Measurements from ENCODE around the gene IVD.
"Not testable (repeated sequence)": the region's sequence is repeated elsewhere in the genome, so short reads cannot be mapped to it uniquely, and the experiment has no call there.

The IVD gene

DNA sequence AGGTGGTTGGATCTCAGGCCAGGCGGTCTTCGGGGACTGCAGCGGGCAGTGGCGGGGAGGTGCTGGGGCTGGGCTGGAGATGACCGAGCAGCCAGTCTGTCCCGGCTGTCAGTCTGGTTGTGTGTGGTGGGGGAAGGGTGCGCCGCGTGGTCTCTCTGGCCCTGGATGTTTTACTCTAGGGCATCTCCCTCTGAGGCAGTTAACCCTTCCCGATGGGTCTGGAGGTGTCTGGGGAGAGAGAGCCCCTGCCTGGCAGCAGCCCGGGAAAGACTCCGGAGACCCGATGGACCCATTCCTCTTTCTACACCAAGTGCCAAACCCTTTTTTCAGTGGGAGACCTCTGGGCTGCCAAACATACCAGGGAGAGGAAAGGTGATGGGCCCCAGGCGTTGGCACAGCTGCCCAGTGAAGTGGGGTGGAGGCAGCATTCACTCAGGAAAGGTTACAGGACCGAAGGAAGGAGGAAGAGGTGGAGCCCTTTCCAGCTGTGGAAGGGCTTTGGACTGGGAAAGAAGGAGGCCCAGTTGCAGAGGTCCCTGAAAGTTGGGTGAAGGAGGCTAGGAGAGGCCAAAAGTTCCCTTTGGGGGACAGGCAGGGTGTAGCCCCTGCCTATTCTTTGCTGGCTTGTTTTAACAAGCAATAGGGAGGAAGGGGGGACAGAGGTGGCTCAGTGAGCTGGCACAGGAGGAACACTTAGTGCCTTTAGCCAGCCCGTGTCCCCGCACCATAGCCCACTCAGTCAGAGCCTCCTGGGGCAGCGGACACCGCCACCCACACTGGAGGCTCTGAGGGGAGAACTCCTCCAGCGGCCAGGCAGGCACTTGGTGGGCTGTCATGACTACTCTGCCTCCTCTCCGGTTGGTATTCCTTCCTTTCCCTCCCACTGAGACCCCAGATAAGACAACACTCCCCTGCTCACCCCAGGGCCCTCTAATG, 32.4 kb downstream of the IVD start:
- no peak for DNase-seq (ENCODE audit: low read depth in 4 of 4, low spot score in 1 of 4)

- DNase-seq (ENCODE audit: low read depth in 4 of 4, low spot score in 1 of 4): no peak
These were observed 33.1 kb downstream of the IVD start for GRCh38 chr15:40438712-40439111.

GRCh38 chr15:40439461-40439959, 33.9 kb downstream of the IVD start:
- DNase-seq (ENCODE audit: low read depth in 4 of 4, low spot score in 1 of 4): no peak

- DNase-seq (ENCODE audit: low read depth in 4 of 4, low spot score in 1 of 4): no peak
These were observed 34.6 kb downstream of the IVD start for GRCh38 chr15:40439960-40440742.

DNA sequence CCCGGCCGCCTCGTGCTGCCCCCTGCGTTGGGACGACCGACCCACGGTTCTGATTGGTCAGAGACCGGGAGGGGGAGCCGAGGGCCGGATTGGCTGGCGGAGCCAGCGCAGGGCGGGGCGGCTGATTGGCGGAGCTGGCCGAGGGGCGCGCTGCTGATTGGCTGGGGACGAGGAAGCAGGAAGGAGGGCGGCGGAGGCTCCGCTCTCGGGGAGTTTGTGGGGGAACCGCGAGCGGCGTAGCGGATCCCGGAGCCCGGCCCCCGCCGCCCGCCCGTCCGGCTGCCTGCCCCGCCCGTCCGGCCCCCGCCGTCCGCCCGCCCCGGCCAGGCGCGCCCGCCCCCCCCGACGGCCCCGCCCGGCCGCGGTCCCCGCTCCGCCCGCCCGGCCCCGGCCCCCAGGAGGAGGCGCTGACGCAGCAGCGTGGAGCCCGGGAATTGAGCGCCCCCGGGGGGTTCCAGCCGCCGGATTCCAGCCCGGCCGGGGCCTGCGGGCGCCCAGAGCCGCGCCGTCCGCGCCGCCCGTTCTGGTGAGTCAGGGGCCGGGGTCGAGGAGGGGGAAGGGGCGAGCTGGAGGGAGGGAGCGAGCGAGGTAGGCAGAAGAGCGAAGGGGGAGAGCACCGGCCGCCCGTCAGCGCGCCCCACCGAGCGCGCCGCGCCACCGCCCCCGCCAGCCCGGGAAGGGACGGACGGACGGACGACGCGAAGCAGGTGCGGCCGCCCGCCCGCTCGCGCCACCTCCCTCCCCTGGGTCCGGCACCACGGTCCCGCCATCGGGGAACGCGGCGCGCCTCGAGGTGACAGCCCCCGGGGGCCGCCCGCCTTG, 35.4 kb downstream of the IVD start, which contains the start of gene BAHD1:
TSS of gene BAHD1 (plus strand) at position 211 of the 822 bp plus-strand sequence. CDS start 17,512 bp downstream, outside the sequence.
- peak; percentile 76 to 96 (median 93) for DNase-seq (ENCODE audit: low read depth in 4 of 4, low spot score in 1 of 4)

DNA sequence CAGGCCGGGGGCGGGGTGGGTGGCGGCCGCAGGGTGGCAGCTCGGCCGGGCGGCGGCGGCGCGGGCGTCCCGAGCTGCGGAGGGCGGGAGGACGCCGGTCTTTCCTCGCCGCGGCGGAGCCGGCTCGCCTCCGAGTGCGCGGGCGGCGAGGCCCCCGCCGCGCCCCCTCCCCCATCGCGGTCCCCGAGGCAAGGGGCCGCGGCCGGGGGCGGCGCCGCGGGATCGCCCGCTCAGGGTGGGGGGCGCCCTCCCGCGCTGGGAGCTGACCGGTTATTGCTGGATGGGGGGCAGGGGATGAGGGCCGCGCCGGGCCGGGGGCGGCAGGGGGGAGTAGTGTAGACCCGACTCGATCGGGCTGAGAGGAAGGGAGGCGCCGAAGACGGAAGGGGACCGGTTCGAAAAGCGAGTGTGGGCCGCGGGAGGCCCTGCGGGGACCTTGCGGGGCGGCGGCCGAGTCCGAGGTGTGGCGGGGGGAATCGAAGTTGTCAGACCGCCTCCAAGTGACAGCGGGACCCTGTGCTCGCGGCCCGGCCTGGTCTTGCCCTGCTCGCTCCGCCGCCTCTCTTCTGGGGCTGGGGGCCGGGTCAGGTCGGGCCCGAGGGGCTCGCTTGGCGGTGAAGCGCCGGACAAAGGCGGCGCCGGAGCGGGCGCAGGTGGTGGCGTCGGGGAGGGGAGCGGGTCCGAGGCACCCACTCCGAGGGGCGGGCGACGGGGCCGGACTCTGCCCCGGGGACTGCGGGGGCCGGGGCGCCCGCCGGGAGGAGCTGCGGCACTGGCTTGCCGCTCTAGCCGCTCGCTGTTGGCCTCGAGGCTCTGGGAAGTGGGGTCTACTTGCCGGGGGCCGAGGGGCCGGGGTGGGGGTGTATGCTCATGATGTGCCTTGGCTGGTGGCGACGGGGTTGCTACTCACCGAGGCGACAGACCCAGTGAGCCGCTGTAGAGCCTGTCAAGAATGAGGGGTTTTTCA, 36.3 kb downstream of the IVD start:
- DNase-seq (ENCODE audit: low read depth in 4 of 4, low spot score in 1 of 4): no peak

DNA sequence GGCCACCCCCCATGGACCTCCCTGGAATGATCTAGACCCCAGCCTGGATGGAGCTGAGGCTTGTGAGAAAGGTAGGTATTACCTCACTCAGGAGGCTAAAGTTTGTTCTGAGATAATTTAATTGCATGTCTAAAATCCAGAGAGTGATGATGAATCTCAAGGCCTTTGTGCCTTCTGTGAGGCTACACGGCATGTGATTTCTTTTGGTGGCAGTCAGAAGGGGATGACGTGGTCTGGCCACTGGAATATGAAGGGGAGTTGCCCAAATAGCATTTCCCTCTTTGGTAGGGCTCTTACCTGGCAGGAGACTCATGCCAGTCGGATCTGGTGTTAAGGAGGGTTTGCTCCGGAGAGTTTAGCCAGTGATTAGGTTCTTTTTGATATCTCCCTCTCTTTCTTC, 37.7 kb downstream of the IVD start:
- DNase-seq (ENCODE audit: low read depth in 4 of 4, low spot score in 1 of 4): no peak

DNA sequence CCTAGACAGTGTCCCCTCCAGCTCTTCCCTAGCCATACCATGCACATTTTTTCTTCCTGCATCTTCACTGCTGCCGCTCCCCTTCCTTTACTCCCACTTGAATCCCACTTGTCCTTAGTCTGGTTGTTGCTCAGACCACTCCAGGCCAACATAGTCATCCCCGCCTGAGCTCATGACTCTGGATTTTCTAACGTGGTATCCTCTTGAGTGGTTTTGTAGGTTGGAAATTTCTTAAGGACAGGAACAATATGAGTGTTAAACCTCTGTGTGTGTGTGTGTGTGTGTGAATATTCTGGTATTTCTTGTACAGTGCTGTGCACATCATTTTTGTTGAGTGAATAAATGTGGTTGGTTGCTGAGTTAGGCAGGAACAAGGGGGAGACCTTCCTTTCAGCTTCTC, 38.3 kb downstream of the IVD start:
- DNase-seq (ENCODE audit: low read depth in 4 of 4, low spot score in 1 of 4): no peak

- no peak for DNase-seq (ENCODE audit: low read depth in 4 of 4, low spot score in 1 of 4)
These were observed 39.1 kb downstream of the IVD start for GRCh38 chr15:40444736-40445135.

GRCh38 chr15:40445421-40445922, 39.9 kb downstream of the IVD start:
- DNase-seq (ENCODE audit: low read depth in 4 of 4, low spot score in 1 of 4): no peak

DNA sequence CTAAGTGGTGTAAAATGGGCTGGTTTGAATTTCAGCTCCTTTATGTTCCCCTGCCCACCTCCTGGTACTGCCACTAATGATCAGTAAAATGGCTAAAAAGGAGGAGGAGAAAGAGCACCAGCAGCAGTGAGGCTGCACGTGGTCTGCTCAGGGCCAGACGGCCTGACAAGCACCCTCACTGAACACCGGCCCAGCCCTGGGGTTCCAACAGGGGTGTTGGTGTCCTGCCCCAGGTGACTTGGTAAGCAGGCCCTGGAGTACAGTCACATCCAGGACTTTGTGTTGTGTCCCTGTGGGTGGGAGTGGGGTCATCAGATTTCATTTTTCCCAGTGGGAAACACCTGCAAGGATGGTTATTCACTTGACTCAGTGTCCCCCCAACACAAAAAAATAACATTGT, 40.5 kb downstream of the IVD start:
- no peak for DNase-seq (ENCODE audit: low read depth in 4 of 4, low spot score in 1 of 4)

GRCh38 chr15:40448354-40448753, 42.8 kb downstream of the IVD start:
- DNase-seq (ENCODE audit: low read depth in 4 of 4, low spot score in 1 of 4): no peak

DNA sequence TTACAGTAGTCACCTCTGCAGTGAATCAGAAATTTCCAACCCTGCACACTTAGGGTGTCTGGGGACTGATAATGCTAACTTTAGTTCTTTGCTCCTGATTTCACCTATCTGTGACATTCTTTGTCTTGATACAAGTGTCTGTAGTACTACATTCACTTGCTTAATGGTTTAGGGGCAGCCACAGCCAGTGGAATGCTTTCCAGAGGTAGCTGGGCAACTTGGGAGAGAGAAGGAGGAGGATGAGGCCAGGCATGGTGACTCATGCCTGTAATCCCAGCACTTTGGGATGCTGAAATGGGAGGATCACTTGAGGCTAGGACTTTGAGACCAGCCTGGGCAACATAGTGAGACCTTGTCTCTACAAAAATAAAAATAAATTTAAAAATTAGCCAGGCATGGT, 43.7 kb downstream of the IVD start:
- no peak for DNase-seq (ENCODE audit: low read depth in 4 of 4, low spot score in 1 of 4)

GRCh38 chr15:40450047-40450446, 44.5 kb downstream of the IVD start:
- no peak for DNase-seq (ENCODE audit: low read depth in 4 of 4, low spot score in 1 of 4)

DNA sequence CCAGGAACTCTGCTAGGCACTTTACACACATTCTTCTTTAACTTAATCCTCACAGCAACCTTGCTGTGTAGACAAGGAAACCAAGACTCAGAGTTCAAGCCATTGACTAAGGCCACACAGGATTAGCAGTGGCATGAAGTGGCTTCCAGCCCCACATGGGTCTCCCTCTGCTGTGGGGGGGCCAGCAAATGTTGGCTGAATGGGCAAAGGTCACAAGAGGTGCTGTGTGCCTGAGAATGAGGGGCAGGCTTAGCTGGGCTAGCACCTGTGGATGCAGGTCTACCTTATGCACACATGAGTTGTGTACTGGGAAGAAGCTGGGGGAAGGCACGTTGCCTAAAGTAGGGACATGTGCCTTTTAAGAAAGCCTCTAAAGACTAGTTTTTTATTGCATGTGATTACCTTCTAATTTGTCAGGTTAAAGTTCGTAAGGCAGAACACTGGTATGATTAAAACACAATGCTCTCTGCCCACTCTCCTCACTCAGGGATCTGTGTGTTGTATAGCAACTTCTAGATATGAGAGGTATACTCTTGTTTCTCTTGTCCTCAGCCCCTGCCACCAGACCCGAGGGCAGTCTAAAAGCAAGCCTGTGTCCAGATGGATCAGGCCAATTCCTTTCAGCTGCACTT, 46.0 kb downstream of the IVD start:
- no peak for DNase-seq (ENCODE audit: low read depth in 4 of 4, low spot score in 1 of 4)

- no peak for DNase-seq (ENCODE audit: low read depth in 4 of 4, low spot score in 1 of 4)
These were observed 46.9 kb downstream of the IVD start for GRCh38 chr15:40452296-40453090.

- not testable (repeated sequence) for DNase-seq (ENCODE audit: low read depth in 4 of 4, low spot score in 1 of 4)
These were observed 48.3 kb downstream of the IVD start for GRCh38 chr15:40453941-40454340.

DNA sequence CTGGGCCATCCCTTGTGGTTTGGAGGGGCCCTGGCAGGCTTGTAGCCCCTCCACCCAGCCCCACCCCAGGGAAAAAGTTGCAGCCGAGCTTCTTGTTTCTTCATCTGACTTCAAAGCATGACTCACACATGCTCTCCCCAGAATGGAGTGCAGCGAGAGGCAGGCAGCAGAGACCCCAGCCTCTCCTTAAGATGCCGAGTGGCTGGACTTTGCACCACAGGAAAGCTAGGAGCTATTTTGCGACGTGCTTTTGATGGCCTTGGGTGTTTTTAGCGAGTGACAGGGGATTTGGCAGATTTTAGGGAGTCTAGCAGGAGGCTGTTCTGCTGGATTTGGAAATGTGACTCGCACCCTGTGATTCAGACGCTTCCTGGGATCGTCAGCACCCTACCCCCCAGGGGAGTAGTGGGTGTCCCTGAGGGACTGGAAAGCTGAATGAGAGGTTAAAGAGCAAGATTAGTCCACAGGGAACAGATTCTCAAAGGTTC, 49.4 kb downstream of the IVD start:
- DNase-seq (ENCODE audit: low read depth in 4 of 4, low spot score in 1 of 4): no peak

Measured in stimulated activated CD4-positive, alpha-beta T cell treated with anti-CD3 and anti-CD28 coated beads, Interleukin-1b, Interleukin-23, amount 100 ng/mL, for 24 hours (primary cell).